HCT116 (cell line): ENCODE measurements around the gene EFHD1. TPM values are rescaled to one million over a fixed set of nuclear protein-coding genes. Genes with fewer than 3 reads are reported as not detected.

Source experiments
- ATAC-seq: fragments of 200-7000 bp; cut with Tn5 transposase; 2 replicates; pipeline ENCODE4 v1.9.1; 2020; ENCODE audit warnings: mild to moderate bottlenecking, moderate library complexity
- BruUV-seq: library from RNA; stranded (reverse); fragments of 400-500 nt; replicated peaks from 2 replicates; lab custom pipeline; 2021; lab: Mats Ljungman, UMichigan
- CTCF ChIA-PET: fragments of 300-600 bp; sonication (Branson Sonifier 250); formaldehyde crosslinking; loops from one replicate; lab custom pipeline; 2021; ENCODE audit warnings: antibody characterized with exemption; lab: Charles Lee
- POLR2A ChIA-PET: fragments of 300-600, 350-600 bp; sonication (Branson Sonifier 250); formaldehyde crosslinking; loops from one replicate; lab custom pipeline; 2021; ENCODE audit warnings: antibody characterized with exemption; lab: Charles Lee
- RAD21 ChIA-PET, 2 experiments: fragments of 300-600 bp; sonication (Branson Sonifier 250); formaldehyde crosslinking; loops; one replicate each; lab custom pipeline; 2023; ENCODE audit warnings: low total read pairs in 2 of 2; ENCODE audit not compliant: uncharacterized antibody in 2 of 2, unreplicated experiment in 2 of 2, low non-redundant PET in 1 of 2; lab: Charles Lee
- DNase-seq: peaks from one replicate; pipeline ENCODE4 v3.0.0-alpha.2; 2010; ENCODE audit warnings: low read depth, low spot score
- H2AFZ ChIP-seq: fragments of 200-600 bp; shearing (Covaris generic), sonication (generic); 2 replicates; pipeline ENCODE4 v1.6.1; 2017; ENCODE audit warnings: low read depth, mixed run types, mixed read lengths, antibody characterized with exemption, low read length; ENCODE audit not compliant: poor library complexity, severe bottlenecking
- H3K27ac ChIP-seq: 2 replicates; pipeline ENCODE4 v1.5.1; 2012; ENCODE audit warnings: low read depth, low read length
- H3K27me3 ChIP-seq: fragments of 200-600 bp; sonication (generic); 2 replicates; pipeline ENCODE4 v1.6.1; 2016; ENCODE audit warnings: mixed run types, low read length, mixed read lengths; ENCODE audit not compliant: insufficient read depth
- H3K36me3 ChIP-seq, 2 experiments: fragments of 200-500 bp in 1 of 2; fragments of 200-600 bp in 1 of 2; sonication (Bioruptor generic) in 1 of 2; sonication (generic) in 1 of 2; 2 replicates each; pipeline versions ENCODE4 v1.5.1 to v1.6.1; 2014 to 2016; ENCODE audit warnings: low read length in 2 of 2, inconsistent platforms in 1 of 2, mixed read lengths in 1 of 2, mixed run types in 1 of 2; ENCODE audit not compliant: insufficient read depth in 2 of 2, control insufficient read depth in 1 of 2
- H3K4me1 ChIP-seq, 2 experiments: fragments of 200-600 bp in 1 of 2; sonication (generic) in 1 of 2; 2 replicates each; pipeline versions ENCODE4 v1.5.1 to v1.6.1; 2012 to 2017; ENCODE audit warnings: low read length in 2 of 2, inconsistent platforms in 1 of 2, mild to moderate bottlenecking in 1 of 2, mixed read lengths in 1 of 2, mixed run types in 1 of 2, moderate library complexity in 1 of 2; ENCODE audit not compliant: insufficient read depth in 2 of 2, control insufficient read depth in 1 of 2
- H3K4me2 ChIP-seq: fragments of 200-600 bp; sonication (generic); 2 replicates; pipeline ENCODE4 v1.6.1; 2017; ENCODE audit warnings: mixed run types, low read length, mixed read lengths
- H3K4me3 ChIP-seq, 2 experiments: fragments of 200-600 bp in 1 of 2; sonication (generic) in 1 of 2; replicated peaks in 1 of 2; 2 replicates each; pipeline ENCODE4 v1.5.1; 2011 to 2016; ENCODE audit warnings: low read length in 2 of 2, control low read depth in 1 of 2, low read depth in 1 of 2, mild to moderate bottlenecking in 1 of 2, mixed read lengths in 1 of 2, mixed run types in 1 of 2
- H3K79me2 ChIP-seq: fragments of 200-600 bp; sonication (generic); 2 replicates; pipeline ENCODE4 v1.6.1; 2017; ENCODE audit warnings: mild to moderate bottlenecking, mixed run types, low read length, moderate library complexity, mixed read lengths; ENCODE audit not compliant: insufficient read depth
- H3K9ac ChIP-seq: fragments of 200-600 bp; sonication (generic); 2 replicates; pipeline ENCODE4 v1.6.1; 2016; ENCODE audit warnings: low read length, mixed read lengths
- H3K9me2 ChIP-seq: fragments of 200-600 bp; sonication (generic), shearing (Covaris generic); 2 replicates; pipeline ENCODE4 v1.6.1; 2017; ENCODE audit warnings: mixed run types, mild to moderate bottlenecking, moderate library complexity; ENCODE audit not compliant: insufficient read depth
- H3K9me3 ChIP-seq, 2 experiments: fragments of 200-500 bp in 1 of 2; fragments of 200-600 bp in 1 of 2; sonication (Bioruptor generic) in 1 of 2; sonication (generic) in 1 of 2; 2 replicates each; pipeline ENCODE4 v1.6.1; 2014 to 2017; ENCODE audit warnings: low read length in 2 of 2, mixed read lengths in 2 of 2, inconsistent platforms in 1 of 2, low read depth in 1 of 2, mild to moderate bottlenecking in 1 of 2, mixed run types in 1 of 2, moderate library complexity in 1 of 2; ENCODE audit not compliant: control insufficient read depth in 1 of 2, insufficient read depth in 1 of 2
- H4K20me1 ChIP-seq: fragments of 200-600 bp; sonication (generic), shearing (Covaris generic); 2 replicates; pipeline ENCODE4 v1.6.1; 2017; ENCODE audit warnings: mixed run types, mild to moderate bottlenecking, moderate library complexity; ENCODE audit not compliant: insufficient read depth
- FOSL1 ChIP-seq: IDR thresholded peaks from 2 replicates; pipeline ENCODE4 v1.6.1; 2012; ENCODE audit warnings: low read depth
- SP1 ChIP-seq: IDR thresholded peaks from 2 replicates; pipeline ENCODE4 v1.6.1; 2012; ENCODE audit warnings: low read depth
- ZNF274 ChIP-seq: fragments of 200-500 bp; sonication (Bioruptor generic); IDR thresholded peaks from 2 replicates; pipeline ENCODE4 v1.6.1; 2014; ENCODE audit warnings: mild to moderate bottlenecking, low read depth, low read length, inconsistent platforms
- intact Hi-C: fragments of 100-400 bp; cut with micrococcal nuclease; formaldehyde crosslinking; loops from 2 replicates; pipeline ENCODE4 v1.10.0; 2022
- total RNA-seq: library from RNA; stranded (reverse); gene quantifications from one replicate; pipeline ENCODE4 v1.2.1, GENCODE V29; 2021; ENCODE audit not compliant: unreplicated experiment
- TF ChIP-seq, protein P1 (sequence below): IDR thresholded peaks from 2 replicates; pipeline ENCODE4 v1.6.1; 2011; ENCODE audit warnings: mild to moderate bottlenecking, low read length, moderate library complexity; ENCODE audit not compliant: insufficient replicate concordance; ENCODE audit errors: extremely low read depth
- TF ChIP-seq, protein P2 (sequence below): IDR thresholded peaks from 2 replicates; pipeline ENCODE4 v1.6.1; 2012

Gene EFHD1
- total RNA-seq, 1 experiment from 2014 or later = 0.52 TPM

DNA sequence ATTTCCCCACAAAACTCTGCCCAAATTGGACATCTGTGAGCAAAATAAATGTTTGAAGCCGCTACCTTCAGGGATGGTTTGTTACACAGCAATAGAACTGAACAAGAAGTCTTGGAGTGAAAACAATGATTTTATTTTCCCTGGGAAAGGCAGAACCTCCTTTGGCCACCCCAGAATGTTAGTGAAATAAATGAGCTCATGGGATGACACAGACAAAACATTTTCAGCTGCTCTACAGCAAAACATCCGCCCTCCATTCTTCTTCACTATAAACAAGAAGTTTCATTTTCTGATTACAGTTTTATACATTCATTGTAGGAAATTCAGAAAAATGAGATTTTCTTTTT lies 4.3 kb upstream of the EFHD1 start:
- ChIA-PET RAD21 (no interaction called here), CTCF (no interaction called here)

DNA sequence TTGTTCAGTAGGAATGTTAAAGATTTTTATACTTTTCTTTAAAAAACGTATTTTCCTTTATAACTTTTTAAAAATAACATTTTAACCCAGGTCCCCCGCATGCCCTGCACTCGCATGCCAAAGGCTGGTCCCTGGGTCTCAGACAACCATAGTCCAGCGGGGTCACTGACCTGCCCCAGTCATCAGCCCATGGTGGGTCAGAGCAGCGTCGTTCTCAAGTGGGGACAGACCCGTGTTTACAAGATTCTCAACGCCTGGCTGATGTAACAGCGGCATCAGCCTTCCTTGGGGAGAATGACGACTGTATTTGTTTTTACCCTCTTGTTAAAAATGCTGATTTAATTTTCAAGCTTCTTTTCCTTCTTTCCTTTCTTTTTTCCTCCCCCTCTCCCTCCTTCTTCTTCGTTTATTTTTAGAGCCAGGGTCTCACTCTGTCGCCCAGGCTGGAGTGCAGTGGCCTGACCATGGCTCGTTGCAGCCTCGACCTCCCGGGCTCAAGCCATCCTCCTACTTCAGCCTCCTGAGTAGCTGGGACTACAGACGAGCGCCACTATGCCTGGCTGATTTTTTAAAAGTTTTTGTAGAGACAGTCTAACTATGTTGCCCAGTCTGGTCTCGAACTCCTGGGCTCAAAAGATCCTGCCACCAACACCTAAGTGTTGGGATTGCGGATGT lies 1.0 kb upstream of the EFHD1 start:
- ATAC-seq (no peak; the same call in 1 of the 2 replicates), DNase-seq (no peak)
- Histone ChIP-seq H3K9ac (peak overlapping the region; percentile 44), H3K79me2 (no peaks in the 10 kb centered on the region), H2AFZ (peak overlapping the region; percentile 75), H3K27ac (no peak overlapping the region), H4K20me1 (no peaks in the 10 kb centered on the region), H3K4me1 (peaks cover 0 to 15% of the 10 kb centered on the region in 2 experiments; a peak in 3 of 4 replicates), H3K4me3 (peak overlapping the region; percentile 51 to 71), H3K36me3 (no peaks in the 10 kb centered on the region), H3K27me3 (no peaks in the 10 kb centered on the region), H3K9me2 (no peaks in the 10 kb centered on the region), H3K4me2 (peak overlapping the region; percentile 100), H3K9me3 (no peaks in the 10 kb centered on the region)
- RAD21 ChIA-PET = no interaction called here
- TF ChIP-seq, protein P1, sequence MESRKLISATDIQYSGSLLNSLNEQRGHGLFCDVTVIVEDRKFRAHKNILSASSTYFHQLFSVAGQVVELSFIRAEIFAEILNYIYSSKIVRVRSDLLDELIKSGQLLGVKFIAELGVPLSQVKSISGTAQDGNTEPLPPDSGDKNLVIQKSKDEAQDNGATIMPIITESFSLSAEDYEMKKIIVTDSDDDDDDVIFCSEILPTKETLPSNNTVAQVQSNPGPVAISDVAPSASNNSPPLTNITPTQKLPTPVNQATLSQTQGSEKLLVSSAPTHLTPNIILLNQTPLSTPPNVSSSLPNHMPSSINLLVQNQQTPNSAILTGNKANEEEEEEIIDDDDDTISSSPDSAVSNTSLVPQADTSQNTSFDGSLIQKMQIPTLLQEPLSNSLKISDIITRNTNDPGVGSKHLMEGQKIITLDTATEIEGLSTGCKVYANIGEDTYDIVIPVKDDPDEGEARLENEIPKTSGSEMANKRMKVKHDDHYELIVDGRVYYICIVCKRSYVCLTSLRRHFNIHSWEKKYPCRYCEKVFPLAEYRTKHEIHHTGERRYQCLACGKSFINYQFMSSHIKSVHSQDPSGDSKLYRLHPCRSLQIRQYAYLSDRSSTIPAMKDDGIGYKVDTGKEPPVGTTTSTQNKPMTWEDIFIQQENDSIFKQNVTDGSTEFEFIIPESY = no peak
- BruUV-seq = no TSS peak
- POLR2A ChIA-PET = no interaction called here
- CTCF ChIA-PET = interaction anchor here (1.0 kb wide), 1 partner anchor 8 kb away, joined by 4 read pairs; no protein-coding TSS in a partner anchor
- intact Hi-C loops = no loop called here

More for the DNA sequence above, 4.3 kb upstream of the EFHD1 start:
- POLR2A ChIA-PET = no interaction called here
- H2AFZ ChIP-seq = no peak overlapping the region
- no peak for DNase-seq
- no peaks in the 10 kb centered on the region for H3K9me3 ChIP-seq
- BruUV-seq = no TSS peak
- H3K4me3 ChIP-seq = no peak overlapping the region
- no peaks in the 10 kb centered on the region for H3K79me2 ChIP-seq
- H3K36me3 ChIP-seq = no peaks in the 10 kb centered on the region
- H3K9ac ChIP-seq = no peak overlapping the region
- TF ChIP-seq SP1 = no peak
- TF ChIP-seq ZNF274 = no peak
- no peak for TF ChIP-seq FOSL1
- TF ChIP-seq, protein P2, sequence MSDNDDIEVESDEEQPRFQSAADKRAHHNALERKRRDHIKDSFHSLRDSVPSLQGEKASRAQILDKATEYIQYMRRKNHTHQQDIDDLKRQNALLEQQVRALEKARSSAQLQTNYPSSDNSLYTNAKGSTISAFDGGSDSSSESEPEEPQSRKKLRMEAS = no peak
- no peak for ATAC-seq
- H3K4me1 ChIP-seq = peaks cover 0 to 15% of the 10 kb centered on the region in 2 experiments; a peak in 3 of 4 replicates
- no peaks in the 10 kb centered on the region for H3K9me2 ChIP-seq
- intact Hi-C loops = no loop called here
- H3K27me3 ChIP-seq = no peaks in the 10 kb centered on the region
- H3K27ac ChIP-seq = no peak overlapping the region
- H4K20me1 ChIP-seq = no peaks in the 10 kb centered on the region
- no peak overlapping the region for H3K4me2 ChIP-seq
